IMR-90 (cell line): ENCODE data around the gene RTF1.

Source experiments
- BHLHE40 ChIP-seq: fragments of 150-350 bp; IDR thresholded peaks from 2 replicates; pipeline ENCODE4 v1.6.1; 2016; ENCODE audit warnings: mild to moderate bottlenecking, low read depth, low read length
- NFE2L2 ChIP-seq: fragments of 150-350 bp; IDR thresholded peaks from 2 replicates; pipeline ENCODE4 v1.6.1; 2016; ENCODE audit warnings: low read depth, mild to moderate bottlenecking, low read length
- POLR2A ChIP-seq: IDR thresholded peaks from 2 replicates; pipeline ENCODE4 v1.6.1; 2012; ENCODE audit warnings: mild to moderate bottlenecking, low read depth, low read length
- RFX5 ChIP-seq: IDR thresholded peaks from 2 replicates; pipeline ENCODE4 v1.8.0; 2012; ENCODE audit warnings: low read depth, mild to moderate bottlenecking, low read length, moderate library complexity
- TF ChIP-seq, protein P1 (sequence below): conservative IDR thresholded peaks from 2 replicates; pipeline ENCODE4 v1.5.1; 2012; ENCODE audit warnings: mild to moderate bottlenecking, low read depth, low read length, improper control_type of control experiment
- TF ChIP-seq, protein P2 (sequence below): fragments of 150-350 bp; IDR thresholded peaks from 2 replicates; pipeline ENCODE4 v1.6.1; 2016; ENCODE audit warnings: low read depth, mild to moderate bottlenecking, low read length, moderate library complexity, borderline replicate concordance

DNA sequence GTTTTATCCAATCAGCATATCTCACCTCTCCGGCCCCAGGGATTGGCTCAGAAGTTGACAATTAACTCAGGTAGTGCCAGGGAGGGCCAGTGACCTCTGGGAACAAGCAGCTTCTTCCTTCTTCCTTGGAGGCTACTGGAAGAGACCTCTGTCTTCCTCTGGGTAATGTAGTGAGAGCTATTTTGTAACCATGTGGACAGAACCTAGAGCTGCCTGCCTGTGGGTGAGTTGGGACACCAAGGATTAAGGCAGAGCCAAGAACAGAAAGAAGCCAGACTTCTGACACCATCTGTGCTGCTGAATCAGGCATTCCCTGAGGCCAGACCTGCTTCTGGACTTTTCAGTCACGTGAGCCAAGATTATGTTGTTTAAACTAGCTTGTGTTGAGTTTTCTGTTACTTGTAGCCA is 8.7 kb upstream of the RTF1 start:
- TF ChIP-seq POLR2A (no peak), NFE2L2 (no peak), RFX5 (no peak), BHLHE40 (peak; percentile 74)
- TF ChIP-seq, protein P1, sequence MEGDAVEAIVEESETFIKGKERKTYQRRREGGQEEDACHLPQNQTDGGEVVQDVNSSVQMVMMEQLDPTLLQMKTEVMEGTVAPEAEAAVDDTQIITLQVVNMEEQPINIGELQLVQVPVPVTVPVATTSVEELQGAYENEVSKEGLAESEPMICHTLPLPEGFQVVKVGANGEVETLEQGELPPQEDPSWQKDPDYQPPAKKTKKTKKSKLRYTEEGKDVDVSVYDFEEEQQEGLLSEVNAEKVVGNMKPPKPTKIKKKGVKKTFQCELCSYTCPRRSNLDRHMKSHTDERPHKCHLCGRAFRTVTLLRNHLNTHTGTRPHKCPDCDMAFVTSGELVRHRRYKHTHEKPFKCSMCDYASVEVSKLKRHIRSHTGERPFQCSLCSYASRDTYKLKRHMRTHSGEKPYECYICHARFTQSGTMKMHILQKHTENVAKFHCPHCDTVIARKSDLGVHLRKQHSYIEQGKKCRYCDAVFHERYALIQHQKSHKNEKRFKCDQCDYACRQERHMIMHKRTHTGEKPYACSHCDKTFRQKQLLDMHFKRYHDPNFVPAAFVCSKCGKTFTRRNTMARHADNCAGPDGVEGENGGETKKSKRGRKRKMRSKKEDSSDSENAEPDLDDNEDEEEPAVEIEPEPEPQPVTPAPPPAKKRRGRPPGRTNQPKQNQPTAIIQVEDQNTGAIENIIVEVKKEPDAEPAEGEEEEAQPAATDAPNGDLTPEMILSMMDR, result no peak
- TF ChIP-seq, protein P2, sequence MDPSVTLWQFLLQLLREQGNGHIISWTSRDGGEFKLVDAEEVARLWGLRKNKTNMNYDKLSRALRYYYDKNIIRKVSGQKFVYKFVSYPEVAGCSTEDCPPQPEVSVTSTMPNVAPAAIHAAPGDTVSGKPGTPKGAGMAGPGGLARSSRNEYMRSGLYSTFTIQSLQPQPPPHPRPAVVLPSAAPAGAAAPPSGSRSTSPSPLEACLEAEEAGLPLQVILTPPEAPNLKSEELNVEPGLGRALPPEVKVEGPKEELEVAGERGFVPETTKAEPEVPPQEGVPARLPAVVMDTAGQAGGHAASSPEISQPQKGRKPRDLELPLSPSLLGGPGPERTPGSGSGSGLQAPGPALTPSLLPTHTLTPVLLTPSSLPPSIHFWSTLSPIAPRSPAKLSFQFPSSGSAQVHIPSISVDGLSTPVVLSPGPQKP, result no peak
